22Rv1 (cell line): Measurements from ENCODE around the gene FAM3A.

Experiments used
- H3K27ac ChIP-seq: fragments of 450-650 bp; 2 replicates; pipeline ENCODE4 v1.5.1; 2017
- CTCF ChIP-seq: fragments of 450-650 bp; IDR thresholded peaks from 2 replicates; pipeline ENCODE4 v1.5.1; 2017; ENCODE audit warnings: mild to moderate bottlenecking
- ZFX ChIP-seq: fragments of 450-650 bp; IDR thresholded peaks from 2 replicates; pipeline ENCODE4 v1.6.1; 2017; ENCODE audit warnings: antibody characterized with exemption, borderline replicate concordance

FAM3A gene

GRCh38 chrX:154457491-154458115 is 58.4 kb downstream of the FAM3A start:
- peak overlapping the region; percentile 59 for H3K27ac ChIP-seq
- TF ChIP-seq ZFX (no peak), CTCF (no peak)
